Activated B cell treated with CpG ODN at 0.5 μM for 24 hours (primary cell): ENCODE measurements around the gene HSPA12B. TPM values are rescaled to one million over a fixed set of nuclear protein-coding genes. Genes with fewer than 3 reads are reported as not detected.

Source experiments
- ATAC-seq: fragments of 200-7000 bp; cut with Tn5 transposase; one replicate; pipeline ENCODE4 v1.10.0; 2021; ENCODE audit warnings: low read depth, mild to moderate bottlenecking, moderate library complexity
- CTCF ChIA-PET: fragments of 350-600 bp; sonication (Branson Sonifier 250); formaldehyde crosslinking; loops from one replicate; lab custom pipeline; 2021; ENCODE audit warnings: antibody characterized with exemption; lab: Charles Lee
- POLR2A ChIA-PET: fragments of 350-600 bp; sonication (Branson Sonifier 250); formaldehyde crosslinking; loops from one replicate; lab custom pipeline; 2021; ENCODE audit warnings: antibody characterized with exemption; lab: Charles Lee
- DNase-seq: peaks from one replicate; pipeline ENCODE4 v3.0.0; 2022
- H3K27ac Mint-ChIP-seq: one replicate; pipeline ENCODE4 v1.8.0; 2020; ENCODE audit warnings: mixed read lengths
- H3K27me3 Mint-ChIP-seq: one replicate; pipeline ENCODE4 v1.8.0; 2021; ENCODE audit warnings: mixed read lengths
- H3K36me3 Mint-ChIP-seq: one replicate; pipeline ENCODE4 v1.8.0; 2021; ENCODE audit warnings: low read depth, mixed read lengths
- H3K4me1 Mint-ChIP-seq: one replicate; pipeline ENCODE4 v1.8.0; 2021; ENCODE audit warnings: mixed read lengths
- H3K4me3 Mint-ChIP-seq: one replicate; pipeline ENCODE4 v1.8.0; 2020; ENCODE audit warnings: mild to moderate bottlenecking, mixed read lengths
- H3K9me3 Mint-ChIP-seq: one replicate; pipeline ENCODE4 v1.8.0; 2020; ENCODE audit warnings: mixed read lengths
- intact Hi-C: fragments of 100-400 bp; cut with micrococcal nuclease; formaldehyde crosslinking; loops from one replicate; pipeline ENCODE4 v1.15.1; 2024
- total RNA-seq: library from RNA; stranded (reverse); gene quantifications from 2 replicates; pipeline ENCODE4 v1.2.3, GENCODE V29; 2022
- TF ChIP-seq, protein P1 (sequence below): fragments of 200-600 bp; IDR thresholded peaks from one replicate; pipeline ENCODE4 v1.8.0; 2022; ENCODE audit warnings: antibody characterized with exemption, mild to moderate bottlenecking

HSPA12B gene
- total RNA-seq, 1 donor from 2014 or later = not detected

DNA sequence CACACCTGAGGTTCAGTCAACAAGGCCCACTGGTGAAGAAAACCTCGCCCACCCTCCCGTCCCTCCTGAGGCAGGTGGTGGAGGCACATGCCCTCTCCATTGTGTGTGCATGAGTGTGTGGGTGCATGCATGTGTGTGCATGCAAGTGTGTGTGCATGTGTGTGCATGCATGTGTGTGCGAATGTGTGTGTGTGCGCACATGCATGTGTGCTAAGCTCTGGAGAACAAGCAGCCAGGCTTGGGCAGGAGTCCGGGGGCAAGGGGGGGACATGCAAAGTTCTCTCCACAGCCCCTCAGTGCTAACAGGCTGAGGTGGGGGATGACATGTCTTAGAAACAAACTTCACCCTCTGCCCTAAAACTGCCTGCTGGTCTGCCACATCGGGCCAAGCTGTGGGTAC lies 3.1 kb upstream of the HSPA12B start:
- ATAC-seq (no peak), DNase-seq (no peak)
- no peak overlapping the region for H3K4me3 Mint-ChIP-seq
- H3K27me3 Mint-ChIP-seq = peaks cover 57% of the 10 kb centered on the region
- ChIA-PET POLR2A (no interaction called here), CTCF (interaction anchor here (1.6 kb wide), 1 partner anchor 19 kb away, joined by 4 read pairs; no protein-coding TSS in a partner anchor)
- TF ChIP-seq, protein P1, sequence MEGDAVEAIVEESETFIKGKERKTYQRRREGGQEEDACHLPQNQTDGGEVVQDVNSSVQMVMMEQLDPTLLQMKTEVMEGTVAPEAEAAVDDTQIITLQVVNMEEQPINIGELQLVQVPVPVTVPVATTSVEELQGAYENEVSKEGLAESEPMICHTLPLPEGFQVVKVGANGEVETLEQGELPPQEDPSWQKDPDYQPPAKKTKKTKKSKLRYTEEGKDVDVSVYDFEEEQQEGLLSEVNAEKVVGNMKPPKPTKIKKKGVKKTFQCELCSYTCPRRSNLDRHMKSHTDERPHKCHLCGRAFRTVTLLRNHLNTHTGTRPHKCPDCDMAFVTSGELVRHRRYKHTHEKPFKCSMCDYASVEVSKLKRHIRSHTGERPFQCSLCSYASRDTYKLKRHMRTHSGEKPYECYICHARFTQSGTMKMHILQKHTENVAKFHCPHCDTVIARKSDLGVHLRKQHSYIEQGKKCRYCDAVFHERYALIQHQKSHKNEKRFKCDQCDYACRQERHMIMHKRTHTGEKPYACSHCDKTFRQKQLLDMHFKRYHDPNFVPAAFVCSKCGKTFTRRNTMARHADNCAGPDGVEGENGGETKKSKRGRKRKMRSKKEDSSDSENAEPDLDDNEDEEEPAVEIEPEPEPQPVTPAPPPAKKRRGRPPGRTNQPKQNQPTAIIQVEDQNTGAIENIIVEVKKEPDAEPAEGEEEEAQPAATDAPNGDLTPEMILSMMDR = no peak
- H3K36me3 Mint-ChIP-seq = no peaks in the 10 kb centered on the region
- H3K9me3 Mint-ChIP-seq = no peaks in the 10 kb centered on the region
- H3K4me1 Mint-ChIP-seq = no peaks in the 10 kb centered on the region
- intact Hi-C loops = no loop called here
- no peak overlapping the region for H3K27ac Mint-ChIP-seq

DNA sequence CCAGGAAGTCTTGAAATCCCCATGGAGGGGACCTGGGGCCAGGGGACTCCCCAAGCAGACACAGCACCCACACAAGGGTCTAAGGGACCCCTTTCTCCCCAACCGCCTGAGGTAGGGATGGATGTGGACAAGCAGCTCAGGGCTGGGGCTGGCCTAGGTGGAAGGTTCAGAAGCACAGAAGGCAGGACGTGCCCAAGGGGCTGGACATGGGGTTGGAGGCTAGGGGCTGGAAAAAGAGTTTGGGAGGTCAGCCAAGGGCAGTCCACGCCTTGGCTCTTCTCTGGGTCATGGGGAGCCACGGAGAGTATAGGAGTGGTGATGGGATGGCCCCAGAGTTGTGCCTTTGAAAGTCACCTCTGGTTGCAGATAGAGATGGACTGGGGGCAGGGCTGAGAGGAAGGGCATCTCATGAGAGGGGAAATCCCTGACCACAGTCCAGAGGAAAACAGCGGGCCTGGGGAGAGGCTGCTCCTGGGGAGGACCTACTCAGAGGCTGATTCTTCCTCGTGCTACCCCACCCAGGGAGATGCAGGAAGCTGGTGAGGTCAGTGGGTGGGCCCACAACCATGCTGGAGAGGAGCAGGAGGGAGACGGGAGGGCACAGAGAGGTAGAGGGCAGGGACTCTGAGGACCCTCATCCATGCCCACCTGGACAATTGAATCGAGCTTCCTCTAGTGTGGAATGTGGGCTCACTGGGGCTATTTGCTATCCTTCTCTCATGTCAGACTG lies 2.5 kb upstream of the HSPA12B start:
- no peak for DNase-seq
- TF ChIP-seq, protein P1 = no peak
- ChIA-PET CTCF (interaction anchor here (1.6 kb wide), 1 partner anchor 20 kb away, joined by 4 read pairs; no protein-coding TSS in a partner anchor), POLR2A (no interaction called here)
- Mint-ChIP-seq H3K4me1 (no peaks in the 10 kb centered on the region), H3K36me3 (no peaks in the 10 kb centered on the region), H3K4me3 (no peak overlapping the region), H3K9me3 (no peaks in the 10 kb centered on the region), H3K27ac (no peak overlapping the region), H3K27me3 (peaks cover 56% of the 10 kb centered on the region)
- intact Hi-C loops = no loop called here
- no peak for ATAC-seq

DNA sequence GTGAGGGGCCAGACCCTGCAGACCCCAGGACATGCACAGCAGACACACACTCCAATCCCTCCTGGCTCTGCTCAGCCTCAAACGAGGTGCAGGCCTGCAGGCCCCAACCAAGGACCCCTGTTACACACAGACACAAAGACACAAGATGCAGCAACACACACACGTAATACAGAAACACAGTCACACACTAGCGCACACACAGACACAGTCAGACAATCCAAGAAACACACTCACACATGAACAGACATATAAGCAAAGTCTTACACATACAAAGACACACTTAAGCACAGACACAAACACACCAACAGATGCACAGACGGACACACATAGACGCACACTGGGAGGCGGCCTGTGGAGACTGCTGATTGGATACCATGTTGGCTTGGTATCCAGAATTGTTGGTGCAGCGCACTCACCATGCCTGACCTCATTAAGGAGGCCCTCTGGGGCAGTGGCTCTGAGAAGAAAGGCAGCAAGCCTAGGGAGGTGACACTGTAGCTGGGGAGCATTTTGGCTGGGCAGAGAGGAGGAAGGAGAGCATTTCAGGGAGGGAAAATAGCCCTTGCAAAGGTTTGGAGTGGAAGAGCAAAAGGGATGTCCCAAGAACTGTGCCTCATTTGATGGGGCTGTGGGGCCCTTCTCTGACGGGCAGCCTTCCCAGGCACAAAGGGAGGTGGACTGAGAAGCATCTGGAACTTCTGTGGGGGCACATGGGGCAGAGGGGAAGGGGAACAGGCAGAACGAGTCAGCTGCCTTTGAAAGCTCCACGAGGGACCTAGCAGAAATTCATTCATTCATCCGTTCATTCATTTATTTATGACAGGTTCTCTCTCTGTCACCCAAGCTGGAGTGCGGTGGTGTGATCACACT lies 1.4 kb upstream of the HSPA12B start:
- DNase-seq (no peak), ATAC-seq (no peak)
- Mint-ChIP-seq H3K27me3 (peaks cover 55% of the 10 kb centered on the region), H3K4me3 (no peak overlapping the region), H3K27ac (no peak overlapping the region), H3K36me3 (no peaks in the 10 kb centered on the region), H3K4me1 (no peaks in the 10 kb centered on the region), H3K9me3 (no peaks in the 10 kb centered on the region)
- TF ChIP-seq, protein P1 = no peak
- CTCF ChIA-PET = no interaction called here
- intact Hi-C loops = no loop called here
- POLR2A ChIA-PET = no interaction called here

DNA sequence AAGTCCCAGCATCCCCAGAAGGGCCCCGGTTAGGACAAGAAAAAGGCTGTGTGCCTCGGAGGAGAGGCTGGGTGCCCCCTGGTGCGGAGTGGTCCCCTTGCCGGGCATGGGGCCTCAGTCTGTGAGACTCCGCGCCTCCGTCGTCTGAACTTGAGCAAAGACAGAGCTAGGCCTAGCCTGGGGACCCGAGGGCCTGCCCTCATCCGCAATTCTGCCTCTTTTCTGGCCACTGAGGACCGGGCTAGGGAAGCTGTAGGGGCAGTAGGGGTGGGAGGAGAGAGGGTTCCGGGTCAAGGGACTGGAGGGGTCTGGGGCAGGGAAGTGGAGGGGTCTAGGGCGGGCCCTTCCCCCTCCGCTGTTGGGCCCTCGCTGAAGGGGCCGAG lies 550 bp upstream of the HSPA12B start:
- intact Hi-C loops = no loop called here
- ATAC-seq (no peak), DNase-seq (no peak)
- Mint-ChIP-seq H3K4me1 (no peaks in the 10 kb centered on the region), H3K27me3 (peaks cover 53% of the 10 kb centered on the region), H3K4me3 (no peak overlapping the region), H3K36me3 (no peaks in the 10 kb centered on the region), H3K27ac (no peak overlapping the region), H3K9me3 (no peaks in the 10 kb centered on the region)
- ChIA-PET POLR2A (no interaction called here), CTCF (no interaction called here)
- TF ChIP-seq, protein P1 = no peak
